GM04504 (cell line): ENCODE data around the gene ABCD1.

Source experiments
- DNase-seq: peaks from one replicate; pipeline ENCODE4 v3.0.0-alpha.2; 2012; ENCODE audit warnings: low read depth

ABCD1 gene

GRCh38 chrX:153792368-153792767 is 67.7 kb downstream of the ABCD1 start:
- DNase-seq: no peak

DNA sequence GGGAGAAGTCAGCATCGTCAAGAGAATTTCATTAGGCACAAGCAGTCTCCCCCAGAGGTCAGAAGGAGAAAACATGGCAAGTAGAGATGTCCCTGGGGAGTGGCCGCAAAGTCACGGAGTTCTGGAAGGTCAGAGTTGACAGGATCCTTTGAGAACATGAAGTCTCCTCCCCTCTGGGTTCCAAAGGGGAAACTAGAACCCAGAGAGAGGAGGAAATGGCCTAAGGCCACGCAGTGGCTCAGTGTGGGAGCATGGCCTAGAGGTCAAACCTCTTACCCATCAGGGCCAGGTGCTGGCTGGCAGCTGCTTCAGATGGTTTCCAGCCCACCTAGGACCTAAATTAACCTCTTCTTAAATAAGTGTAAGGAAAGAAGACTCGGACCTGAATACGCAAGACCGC is 68.6 kb downstream of the ABCD1 start:
- DNase-seq: no peak
